CD4-positive, alpha-beta T cell treated with Interleukin-12 subunit alpha and Interleukin-12 subunit beta, for 1 hour (primary cell): ENCODE results near the gene GDPD5.
A peak's percentile ranks its signal among the peaks of the same experiment; 100 is the strongest.
"Not testable (repeated sequence)": the region's sequence is repeated elsewhere in the genome, so short reads cannot be mapped to it uniquely, and the experiment has no call there.

Experiments
- DNase-seq: peaks from one replicate; pipeline ENCODE4 v3.0.0-alpha.2; 2020

Gene GDPD5

GRCh38 chr11:75424396-75424795 is 101.3 kb downstream of the GDPD5 start:
- no peak for DNase-seq

- DNase-seq: no peak
Observed at GRCh38 chr11:75423721-75424120, 102.0 kb downstream of the GDPD5 start.

GRCh38 chr11:75422248-75423231 is 103.2 kb downstream of the GDPD5 start:
- no peak for DNase-seq

GRCh38 chr11:75421902-75422247 is 103.9 kb downstream of the GDPD5 start:
- no peak for DNase-seq

GRCh38 chr11:75421035-75421602 is 104.6 kb downstream of the GDPD5 start:
- DNase-seq: no peak

GRCh38 chr11:75420224-75421034 is 105.3 kb downstream of the GDPD5 start:
- no peak for DNase-seq

GRCh38 chr11:75413864-75414263 is 111.9 kb downstream of the GDPD5 start:
- DNase-seq: no peak

GRCh38 chr11:75413146-75413545 is 112.6 kb downstream of the GDPD5 start:
- DNase-seq: not testable (repeated sequence)

GRCh38 chr11:75409971-75410370 is 115.8 kb downstream of the GDPD5 start:
- DNase-seq: not testable (repeated sequence)

GRCh38 chr11:75408957-75409219 is 116.9 kb downstream of the GDPD5 start:
- DNase-seq: no peak

GRCh38 chr11:75406338-75406777 is 119.4 kb downstream of the GDPD5 start:
- no peak for DNase-seq

GRCh38 chr11:75403983-75404658 is 121.6 kb downstream of the GDPD5 start:
- no peak for DNase-seq

GRCh38 chr11:75403037-75403436 is 122.7 kb downstream of the GDPD5 start:
- no peak for DNase-seq

GRCh38 chr11:75402002-75402773 is 123.6 kb downstream of the GDPD5 start:
- no peak for DNase-seq

- DNase-seq: peak; percentile 39
Observed at GRCh38 chr11:75400146-75400865, 125.4 kb downstream of the GDPD5 start.

GRCh38 chr11:75399344-75400145 is 126.2 kb downstream of the GDPD5 start, which contains the start of gene RPS3:
Gene RPS3 (plus strand): TSS chr11:75399518. CDS start chr11:75399548, 30 bp downstream.
- peak; percentile 89 for DNase-seq

- no peak for DNase-seq
Observed at GRCh38 chr11:75398906-75399305, 126.8 kb downstream of the GDPD5 start.

- no peak for DNase-seq
Observed at GRCh38 chr11:75394085-75394840, 131.5 kb downstream of the GDPD5 start.

- DNase-seq: no peak
Observed at GRCh38 chr11:75389925-75390324, 135.8 kb downstream of the GDPD5 start.

- DNase-seq: no peak
Observed at GRCh38 chr11:75389276-75389605, 136.5 kb downstream of the GDPD5 start.
